Measurements from ENCODE around the gene SPTLC1. TPM values are rescaled to one million over a fixed set of nuclear protein-coding genes. Genes with fewer than 3 reads are reported as not detected.

Gene SPTLC1
- total and polyA plus RNA-seq, 4 donors: 20.8 to 137 (median 58.6) TPM

- Histone ChIP-seq H3K36me3 (ENCODE audit: control insufficient read depth in 4 of 4, insufficient read depth in 4 of 4, low read length in 4 of 4) (peaks cover 12 to 35% (median 26%) of the 10 kb centered on the region in 4 donors), H3K4me3 (no peak overlapping the region), H3K9me3 (ENCODE audit: control insufficient read depth in 4 of 4, insufficient read depth in 3 of 4, low read length in 3 of 4) (peaks cover 0 to 3% (median under 1%) of the 10 kb centered on the region in 4 donors), H3K9ac (ENCODE audit: insufficient read depth in 1 of 2, low read length in 2 of 2) (no peak overlapping the region), H3K4me1 (ENCODE audit: control insufficient read depth in 5 of 5, insufficient read depth in 5 of 5, low read length in 5 of 5) (peaks cover 0 to 32% (median 6%) of the 10 kb centered on the region in 5 donors), H3K27me3 (ENCODE audit: control insufficient read depth in 3 of 3, insufficient read depth in 3 of 3, low read length in 2 of 3) (no peaks in the 10 kb centered on the region), H3K27ac (ENCODE audit: low read depth in 1 of 2, low read length in 1 of 2) (peak overlapping the region in 1 of 2 donors; percentile 10)
- ATAC-seq (ENCODE audit: insufficient read depth, low FRiP score) (no peak), DNase-seq (peak in 2 of 3 donors; percentile 63 to 80)
- no peak for TF ChIP-seq CTCF (IDR thresholded peaks at IDR 0.05; ENCODE audit: control extremely low read depth, extremely low read depth)
- WGBS, 2 donors: 83 to 85% methylated on average over 2 of the region's 2 CpGs
These were observed 78.5 kb downstream of the SPTLC1 start for GRCh38 chr9:92036756-92037155.

GRCh38 chr9:92036411-92036746 is 78.8 kb downstream of the SPTLC1 start:
- H3K4me3 ChIP-seq: no peak overlapping the region
- ATAC-seq (ENCODE audit: insufficient read depth, low FRiP score) (no peak), DNase-seq (no peak)
- TF ChIP-seq CTCF (IDR thresholded peaks at IDR 0.05; ENCODE audit: control extremely low read depth, extremely low read depth): no peak
- 92 to 94% methylated on average over 5 of the region's 5 CpGs for WGBS, 2 donors
- peaks cover 0 to 32% (median 6%) of the 10 kb centered on the region in 5 donors for H3K4me1 ChIP-seq (ENCODE audit: control insufficient read depth in 5 of 5, insufficient read depth in 5 of 5, low read length in 5 of 5)
- H3K36me3 ChIP-seq (ENCODE audit: control insufficient read depth in 4 of 4, insufficient read depth in 4 of 4, low read length in 4 of 4): peaks cover 14 to 35% (median 24%) of the 10 kb centered on the region in 4 donors
- H3K9ac ChIP-seq (ENCODE audit: insufficient read depth in 1 of 2, low read length in 2 of 2): no peak overlapping the region
- no peaks in the 10 kb centered on the region for H3K27me3 ChIP-seq (ENCODE audit: control insufficient read depth in 3 of 3, insufficient read depth in 3 of 3, low read length in 2 of 3)
- no peak overlapping the region for H3K27ac ChIP-seq (ENCODE audit: low read depth in 1 of 2, low read length in 1 of 2)
- peaks cover 0 to 3% (median 0%) of the 10 kb centered on the region in 4 donors for H3K9me3 ChIP-seq (ENCODE audit: control insufficient read depth in 4 of 4, insufficient read depth in 3 of 4, low read length in 3 of 4)

GRCh38 chr9:92035687-92036410 is 79.4 kb downstream of the SPTLC1 start:
- no peak overlapping the region for H3K9ac ChIP-seq (ENCODE audit: insufficient read depth in 1 of 2, low read length in 2 of 2)
- no peaks in the 10 kb centered on the region for H3K27me3 ChIP-seq (ENCODE audit: control insufficient read depth in 3 of 3, insufficient read depth in 3 of 3, low read length in 2 of 3)
- no peak overlapping the region for H3K4me3 ChIP-seq
- 76 to 79% methylated on average over 12 of the region's 12 CpGs for WGBS, 2 donors
- peaks cover 0 to 2% (median 0%) of the 10 kb centered on the region in 4 donors for H3K9me3 ChIP-seq (ENCODE audit: control insufficient read depth in 4 of 4, insufficient read depth in 3 of 4, low read length in 3 of 4)
- H3K27ac ChIP-seq (ENCODE audit: low read depth in 1 of 2, low read length in 1 of 2): no peak overlapping the region
- peaks cover 0 to 32% (median 6%) of the 10 kb centered on the region in 5 donors for H3K4me1 ChIP-seq (ENCODE audit: control insufficient read depth in 5 of 5, insufficient read depth in 5 of 5, low read length in 5 of 5)
- DNase-seq (peak; percentile 86 to 99 (median 98)), ATAC-seq (ENCODE audit: insufficient read depth, low FRiP score) (no peak)
- TF ChIP-seq CTCF (IDR thresholded peaks at IDR 0.05; ENCODE audit: control extremely low read depth, extremely low read depth): no peak
- H3K36me3 ChIP-seq (ENCODE audit: control insufficient read depth in 4 of 4, insufficient read depth in 4 of 4, low read length in 4 of 4): peaks cover 14 to 35% (median 24%) of the 10 kb centered on the region in 4 donors
